Body of pancreas (tissue), 4 donors: ENCODE data around the gene TMEM72.

Source experiments
- POLR2A ChIP-seq, 3 donors: fragments of 450-650 bp; IDR thresholded peaks; one replicate each; pipeline ENCODE4 v1.6.1; 2016; ENCODE audit warnings: antibody characterized with exemption in 3 of 3, mild to moderate bottlenecking in 2 of 3
- TF ChIP-seq, protein P1 (sequence below), 7 experiments: fragments of 450-650 bp in 4 of 7; fragments of 200-600 bp in 3 of 7; sonication (generic) in 3 of 7; IDR thresholded peaks; one replicate each; pipeline ENCODE4 v1.5.1; 2016 to 2019; ENCODE audit warnings: antibody characterized with exemption in 7 of 7

DNA sequence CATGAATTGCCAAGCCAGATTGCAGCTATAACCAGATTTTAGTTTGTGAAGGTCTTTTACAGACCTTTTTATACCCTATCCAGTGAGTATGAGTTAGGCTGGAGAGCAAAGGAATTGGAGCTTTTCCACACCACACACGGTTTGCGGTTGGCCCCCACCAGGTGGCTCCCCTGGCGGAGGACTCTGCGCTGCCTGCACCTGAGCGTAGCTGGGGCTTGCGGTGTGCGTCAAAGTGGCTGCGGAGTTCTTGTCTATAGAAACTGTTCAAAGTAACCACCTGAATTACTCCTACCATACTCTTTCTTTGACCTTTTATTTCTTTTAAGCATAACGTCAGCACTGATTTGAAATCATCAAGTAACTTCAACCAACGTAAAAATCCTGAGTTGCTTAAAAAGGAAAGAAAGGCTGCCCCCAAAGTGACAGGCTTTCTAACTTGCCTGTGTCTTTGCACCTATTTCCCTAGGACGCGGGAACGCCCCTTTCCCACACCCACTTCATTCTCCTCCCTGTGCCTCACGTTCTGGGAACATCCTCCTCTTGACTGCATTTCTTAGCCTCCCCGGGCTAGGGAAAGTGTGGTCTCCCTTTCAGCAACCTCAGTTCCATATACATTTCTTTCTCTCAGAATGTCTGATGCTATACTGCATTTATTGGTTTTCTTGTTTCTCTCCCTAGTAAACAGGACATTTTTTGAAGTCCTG lies 47.6 kb upstream of the TMEM72 start:
- TF ChIP-seq POLR2A (IDR thresholded peaks at IDR 0.05): no peak
- TF ChIP-seq, protein P1, sequence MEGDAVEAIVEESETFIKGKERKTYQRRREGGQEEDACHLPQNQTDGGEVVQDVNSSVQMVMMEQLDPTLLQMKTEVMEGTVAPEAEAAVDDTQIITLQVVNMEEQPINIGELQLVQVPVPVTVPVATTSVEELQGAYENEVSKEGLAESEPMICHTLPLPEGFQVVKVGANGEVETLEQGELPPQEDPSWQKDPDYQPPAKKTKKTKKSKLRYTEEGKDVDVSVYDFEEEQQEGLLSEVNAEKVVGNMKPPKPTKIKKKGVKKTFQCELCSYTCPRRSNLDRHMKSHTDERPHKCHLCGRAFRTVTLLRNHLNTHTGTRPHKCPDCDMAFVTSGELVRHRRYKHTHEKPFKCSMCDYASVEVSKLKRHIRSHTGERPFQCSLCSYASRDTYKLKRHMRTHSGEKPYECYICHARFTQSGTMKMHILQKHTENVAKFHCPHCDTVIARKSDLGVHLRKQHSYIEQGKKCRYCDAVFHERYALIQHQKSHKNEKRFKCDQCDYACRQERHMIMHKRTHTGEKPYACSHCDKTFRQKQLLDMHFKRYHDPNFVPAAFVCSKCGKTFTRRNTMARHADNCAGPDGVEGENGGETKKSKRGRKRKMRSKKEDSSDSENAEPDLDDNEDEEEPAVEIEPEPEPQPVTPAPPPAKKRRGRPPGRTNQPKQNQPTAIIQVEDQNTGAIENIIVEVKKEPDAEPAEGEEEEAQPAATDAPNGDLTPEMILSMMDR (IDR thresholded peaks at IDR 0.05): peak in 3 of 7 experiments; percentile 5 to 35 (median 8)
